H1 (cell line): Measurements from ENCODE around the gene MPPED2. TPM values are rescaled to one million over a fixed set of nuclear protein-coding genes. Genes with fewer than 3 reads are reported as not detected.

Experiments
- BRCA1 ChIP-seq: IDR thresholded peaks from 2 replicates; pipeline ENCODE4 v1.6.1; 2012; ENCODE audit warnings: low read depth, low read length, improper control_type of control experiment
- CHD7 ChIP-seq: fragments of 300-600 bp; sonication (generic); IDR thresholded peaks from 2 replicates; pipeline ENCODE4 v1.7.1; 2012; ENCODE audit warnings: low read length, moderate library complexity, mild to moderate bottlenecking, inconsistent platforms; ENCODE audit not compliant: insufficient replicate concordance
- CTCF ChIP-seq, 3 experiments: IDR thresholded peaks; 1 replicate in 2 of 3; 2 replicates in 1 of 3; pipeline versions ENCODE4 v1.5.1 to v1.6.1; 2011; ENCODE audit warnings: low read length in 3 of 3, mild to moderate bottlenecking in 3 of 3, inconsistent platforms in 2 of 3, low read depth in 1 of 3, moderate library complexity in 1 of 3; ENCODE audit not compliant: insufficient read depth in 1 of 3; ENCODE audit errors: control extremely low read depth in 1 of 3
- KDM4A ChIP-seq: IDR thresholded peaks from one replicate; pipeline ENCODE4 v1.7.1; 2012; ENCODE audit warnings: low read depth, mild to moderate bottlenecking, moderate library complexity, low read length, inconsistent platforms; ENCODE audit not compliant: severe bottlenecking
- RFX5 ChIP-seq: IDR thresholded peaks from 2 replicates; pipeline ENCODE4 v1.6.1; 2011; ENCODE audit warnings: low read depth, low read length, improper control_type of control experiment, borderline replicate concordance
- SAP30 ChIP-seq: fragments of 300-600 bp; sonication (generic); IDR thresholded peaks from 2 replicates; pipeline ENCODE4 v1.7.1; 2012; ENCODE audit warnings: low read length, moderate library complexity, mild to moderate bottlenecking, inconsistent platforms; ENCODE audit not compliant: insufficient read depth, insufficient replicate concordance
- TEAD4 ChIP-seq: IDR thresholded peaks from 2 replicates; pipeline ENCODE4 v1.6.1; 2012; ENCODE audit warnings: low read depth, low read length, inconsistent platforms, mixed read lengths
- polyA plus RNA-seq, 7 experiments: library from polyadenylated mRNA; depleted of rRNA in 3 of 7; stranded (reverse) in 5 of 7; unstranded in 2 of 7; fragments of >200 nt in 5 of 7; fragments of 200-250 nt in 2 of 7; gene quantifications; 1 replicate in 5 of 7; 2 replicates in 1 of 7; 4 replicates in 1 of 7; pipeline versions ENCODE4 v1.2.1 to v1.2.3, GENCODE V29; 2011 to 2013; ENCODE audit warnings: missing spikeins in 2 of 7, mixed read lengths in 2 of 7
- total RNA-seq: library from RNA; stranded (reverse); fragmentation: NEBNext Ultra II Directional; extraction: Animal tissue kit (Norgen Biotek cat#: 25700); gene quantifications from 2 replicates; pipeline ENCODE4 v1.2.1, GENCODE V29; 2021
- TF ChIP-seq, protein P1 (sequence below): IDR thresholded peaks from 2 replicates; pipeline ENCODE4 v1.6.1; 2011; ENCODE audit warnings: low read length, improper control_type of control experiment

MPPED2 gene
- total and polyA plus RNA-seq, 2 of the 8 experiments (the other 6 are each of a cell fraction or from before 2014, with no cell fraction given): 1.3 to 3.5 TPM

GRCh38 chr11:30381879-30382278 is 204.3 kb downstream of the MPPED2 start (continued):
- TF ChIP-seq CHD7 (no peak), BRCA1 (no peak), SAP30 (no peak), RFX5 (no peak), TEAD4 (no peak), KDM4A (no peak), CTCF (IDR thresholded peaks at IDR 0.05; ENCODE audit: control extremely low read depth in 1 of 3, insufficient read depth in 1 of 3, low read depth in 1 of 3, low read length in 3 of 3) (no peak)
- TF ChIP-seq, protein P1, sequence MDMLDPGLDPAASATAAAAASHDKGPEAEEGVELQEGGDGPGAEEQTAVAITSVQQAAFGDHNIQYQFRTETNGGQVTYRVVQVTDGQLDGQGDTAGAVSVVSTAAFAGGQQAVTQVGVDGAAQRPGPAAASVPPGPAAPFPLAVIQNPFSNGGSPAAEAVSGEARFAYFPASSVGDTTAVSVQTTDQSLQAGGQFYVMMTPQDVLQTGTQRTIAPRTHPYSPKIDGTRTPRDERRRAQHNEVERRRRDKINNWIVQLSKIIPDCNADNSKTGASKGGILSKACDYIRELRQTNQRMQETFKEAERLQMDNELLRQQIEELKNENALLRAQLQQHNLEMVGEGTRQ: no peak
